ENCODE measurements around the gene CLCNKA.
"Not testable (repeated sequence)": the region's sequence is repeated elsewhere in the genome, so short reads cannot be mapped to it uniquely, and the experiment has no call there.

The CLCNKA gene

GRCh38 chr1:15998929-15999328 lies 22.9 kb upstream of the CLCNKA start:
- no peaks in the 10 kb centered on the region for H3K9me3 ChIP-seq (ENCODE audit: control insufficient read depth, insufficient read depth, low read length)
- no peaks in the 10 kb centered on the region for H3K27me3 ChIP-seq (ENCODE audit: control insufficient read depth, insufficient read depth, low read length)
- no peaks in the 10 kb centered on the region for H3K4me1 ChIP-seq (ENCODE audit: control insufficient read depth, insufficient read depth, low read length)
- H3K27ac ChIP-seq (ENCODE audit: low read depth, low read length): no peak overlapping the region
- H3K36me3 ChIP-seq (ENCODE audit: control insufficient read depth, insufficient read depth, low read length): no peaks in the 10 kb centered on the region
- H3K9ac ChIP-seq (ENCODE audit: low read depth, low read length): no peak overlapping the region
- H3K4me3 ChIP-seq (ENCODE audit: low read depth, low read length): no peak overlapping the region

- H3K9me3 ChIP-seq (ENCODE audit: control insufficient read depth, insufficient read depth, low read length); H3K4me1 ChIP-seq (ENCODE audit: control insufficient read depth, insufficient read depth, low read length); H3K36me3 ChIP-seq (ENCODE audit: control insufficient read depth, insufficient read depth, low read length); H3K4me3 ChIP-seq (ENCODE audit: low read depth, low read length); H3K27ac ChIP-seq (ENCODE audit: low read depth, low read length); H3K9ac ChIP-seq (ENCODE audit: low read depth, low read length); H3K27me3 ChIP-seq (ENCODE audit: control insufficient read depth, insufficient read depth, low read length): not testable (repeated sequence)
These were observed 20.6 kb upstream of the CLCNKA start for GRCh38 chr1:16001274-16001673.

GRCh38 chr1:16005597-16005996 lies 16.2 kb upstream of the CLCNKA start:
- H3K9me3 ChIP-seq (ENCODE audit: control insufficient read depth, insufficient read depth, low read length): no peaks in the 10 kb centered on the region
- no peaks in the 10 kb centered on the region for H3K4me1 ChIP-seq (ENCODE audit: control insufficient read depth, insufficient read depth, low read length)
- H3K9ac ChIP-seq (ENCODE audit: low read depth, low read length): no peak overlapping the region
- H3K27ac ChIP-seq (ENCODE audit: low read depth, low read length): no peak overlapping the region
- H3K4me3 ChIP-seq (ENCODE audit: low read depth, low read length): no peak overlapping the region
- H3K27me3 ChIP-seq (ENCODE audit: control insufficient read depth, insufficient read depth, low read length): no peaks in the 10 kb centered on the region
- no peaks in the 10 kb centered on the region for H3K36me3 ChIP-seq (ENCODE audit: control insufficient read depth, insufficient read depth, low read length)

GRCh38 chr1:16006010-16006409 lies 15.8 kb upstream of the CLCNKA start:
- no peaks in the 10 kb centered on the region for H3K36me3 ChIP-seq (ENCODE audit: control insufficient read depth, insufficient read depth, low read length)
- no peaks in the 10 kb centered on the region for H3K27me3 ChIP-seq (ENCODE audit: control insufficient read depth, insufficient read depth, low read length)
- H3K4me1 ChIP-seq (ENCODE audit: control insufficient read depth, insufficient read depth, low read length): no peaks in the 10 kb centered on the region
- no peak overlapping the region for H3K9ac ChIP-seq (ENCODE audit: low read depth, low read length)
- no peak overlapping the region for H3K4me3 ChIP-seq (ENCODE audit: low read depth, low read length)
- no peaks in the 10 kb centered on the region for H3K9me3 ChIP-seq (ENCODE audit: control insufficient read depth, insufficient read depth, low read length)
- H3K27ac ChIP-seq (ENCODE audit: low read depth, low read length): no peak overlapping the region

- Histone ChIP-seq H3K27ac (ENCODE audit: low read depth, low read length) (no peak overlapping the region), H3K36me3 (ENCODE audit: control insufficient read depth, insufficient read depth, low read length) (no peaks in the 10 kb centered on the region), H3K27me3 (ENCODE audit: control insufficient read depth, insufficient read depth, low read length) (no peaks in the 10 kb centered on the region), H3K4me1 (ENCODE audit: control insufficient read depth, insufficient read depth, low read length) (no peaks in the 10 kb centered on the region), H3K9ac (ENCODE audit: low read depth, low read length) (no peak overlapping the region), H3K4me3 (ENCODE audit: low read depth, low read length) (no peak overlapping the region), H3K9me3 (ENCODE audit: control insufficient read depth, insufficient read depth, low read length) (no peaks in the 10 kb centered on the region)
These were observed 15.0 kb upstream of the CLCNKA start for GRCh38 chr1:16006552-16007485.

- Histone ChIP-seq H3K27ac (ENCODE audit: low read depth, low read length) (no peak overlapping the region), H3K27me3 (ENCODE audit: control insufficient read depth, insufficient read depth, low read length) (no peaks in the 10 kb centered on the region)
These were observed 14.0 kb upstream of the CLCNKA start for GRCh38 chr1:16007671-16008341.

GRCh38 chr1:16009030-16009460 lies 12.8 kb upstream of the CLCNKA start:
- Histone ChIP-seq H3K36me3 (ENCODE audit: control insufficient read depth, insufficient read depth, low read length) (no peaks in the 10 kb centered on the region), H3K27me3 (ENCODE audit: control insufficient read depth, insufficient read depth, low read length) (no peaks in the 10 kb centered on the region), H3K4me3 (ENCODE audit: low read depth, low read length) (no peak overlapping the region), H3K4me1 (ENCODE audit: control insufficient read depth, insufficient read depth, low read length) (peaks cover 7% of the 10 kb centered on the region), H3K9ac (ENCODE audit: low read depth, low read length) (no peak overlapping the region), H3K27ac (ENCODE audit: low read depth, low read length) (no peak overlapping the region), H3K9me3 (ENCODE audit: control insufficient read depth, insufficient read depth, low read length) (no peaks in the 10 kb centered on the region)

More at GRCh38 chr1:16007671-16008341, 14.0 kb upstream of the CLCNKA start:
- Histone ChIP-seq H3K9me3 (ENCODE audit: control insufficient read depth, insufficient read depth, low read length) (no peaks in the 10 kb centered on the region), H3K4me1 (ENCODE audit: control insufficient read depth, insufficient read depth, low read length) (no peaks in the 10 kb centered on the region; the same call in 1 of the 2 replicates), H3K9ac (ENCODE audit: low read depth, low read length) (no peak overlapping the region), H3K36me3 (ENCODE audit: control insufficient read depth, insufficient read depth, low read length) (no peaks in the 10 kb centered on the region), H3K4me3 (ENCODE audit: low read depth, low read length) (no peak overlapping the region)

GRCh38 chr1:16009678-16010077 lies 12.2 kb upstream of the CLCNKA start:
- H3K27me3 ChIP-seq (ENCODE audit: control insufficient read depth, insufficient read depth, low read length): no peaks in the 10 kb centered on the region
- H3K27ac ChIP-seq (ENCODE audit: low read depth, low read length): no peak overlapping the region
- no peak overlapping the region for H3K4me3 ChIP-seq (ENCODE audit: low read depth, low read length)
- peaks cover 14% of the 10 kb centered on the region for H3K4me1 ChIP-seq (ENCODE audit: control insufficient read depth, insufficient read depth, low read length)
- no peaks in the 10 kb centered on the region for H3K36me3 ChIP-seq (ENCODE audit: control insufficient read depth, insufficient read depth, low read length)
- no peaks in the 10 kb centered on the region for H3K9me3 ChIP-seq (ENCODE audit: control insufficient read depth, insufficient read depth, low read length)
- H3K9ac ChIP-seq (ENCODE audit: low read depth, low read length): no peak overlapping the region

- Histone ChIP-seq H3K27me3 (ENCODE audit: control insufficient read depth, insufficient read depth, low read length) (no peaks in the 10 kb centered on the region), H3K9ac (ENCODE audit: low read depth, low read length) (no peak overlapping the region), H3K36me3 (ENCODE audit: control insufficient read depth, insufficient read depth, low read length) (no peaks in the 10 kb centered on the region), H3K27ac (ENCODE audit: low read depth, low read length) (no peak overlapping the region), H3K4me1 (ENCODE audit: control insufficient read depth, insufficient read depth, low read length) (peaks cover 20% of the 10 kb centered on the region), H3K4me3 (ENCODE audit: low read depth, low read length) (no peak overlapping the region), H3K9me3 (ENCODE audit: control insufficient read depth, insufficient read depth, low read length) (no peaks in the 10 kb centered on the region)
These were observed 11.0 kb upstream of the CLCNKA start for GRCh38 chr1:16010837-16011236.

GRCh38 chr1:16011936-16012589 lies 9.8 kb upstream of the CLCNKA start:
- Histone ChIP-seq H3K9me3 (ENCODE audit: control insufficient read depth, insufficient read depth, low read length) (no peaks in the 10 kb centered on the region), H3K27ac (ENCODE audit: low read depth, low read length) (peak overlapping the region; percentile 87), H3K4me3 (ENCODE audit: low read depth, low read length) (peak overlapping the region; percentile 41), H3K9ac (ENCODE audit: low read depth, low read length) (no peak overlapping the region), H3K27me3 (ENCODE audit: control insufficient read depth, insufficient read depth, low read length) (no peaks in the 10 kb centered on the region), H3K36me3 (ENCODE audit: control insufficient read depth, insufficient read depth, low read length) (no peaks in the 10 kb centered on the region), H3K4me1 (ENCODE audit: control insufficient read depth, insufficient read depth, low read length) (peaks cover 25% of the 10 kb centered on the region)

Measured in HUES48 (cell line).